ENCODE measurements around the gene KIF3A. TPM values are rescaled to one million over a fixed set of nuclear protein-coding genes. Genes with fewer than 3 reads are reported as not detected.

The KIF3A gene
- total RNA-seq, 1 donor = 13.0 TPM

DNA sequence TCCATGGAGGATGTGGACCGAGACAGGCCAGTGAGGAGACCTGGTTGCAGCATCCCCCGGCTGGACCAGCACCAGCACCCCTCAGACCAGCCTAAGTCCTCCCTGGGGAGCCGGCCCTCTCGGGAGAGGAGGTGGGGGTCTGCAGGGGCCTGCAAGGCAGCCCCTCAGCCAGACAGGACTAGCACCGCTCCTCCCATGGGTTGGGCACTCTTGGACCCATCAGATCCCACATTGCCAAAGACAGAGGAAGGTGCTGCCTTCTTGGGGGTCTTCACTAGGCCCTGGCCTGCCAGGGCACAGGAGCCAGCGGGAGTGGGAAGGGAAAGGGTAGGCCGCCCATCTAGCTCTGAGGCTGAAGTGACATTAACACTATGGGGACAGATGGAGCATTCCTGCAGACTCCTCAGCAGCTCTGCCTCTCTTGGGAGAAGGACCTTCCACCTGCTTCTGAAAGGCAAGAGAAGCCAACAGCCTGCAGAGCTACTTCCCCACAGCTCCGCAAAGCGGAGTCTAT is 72.6 kb downstream of the KIF3A start:
- TF ChIP-seq, protein P1, sequence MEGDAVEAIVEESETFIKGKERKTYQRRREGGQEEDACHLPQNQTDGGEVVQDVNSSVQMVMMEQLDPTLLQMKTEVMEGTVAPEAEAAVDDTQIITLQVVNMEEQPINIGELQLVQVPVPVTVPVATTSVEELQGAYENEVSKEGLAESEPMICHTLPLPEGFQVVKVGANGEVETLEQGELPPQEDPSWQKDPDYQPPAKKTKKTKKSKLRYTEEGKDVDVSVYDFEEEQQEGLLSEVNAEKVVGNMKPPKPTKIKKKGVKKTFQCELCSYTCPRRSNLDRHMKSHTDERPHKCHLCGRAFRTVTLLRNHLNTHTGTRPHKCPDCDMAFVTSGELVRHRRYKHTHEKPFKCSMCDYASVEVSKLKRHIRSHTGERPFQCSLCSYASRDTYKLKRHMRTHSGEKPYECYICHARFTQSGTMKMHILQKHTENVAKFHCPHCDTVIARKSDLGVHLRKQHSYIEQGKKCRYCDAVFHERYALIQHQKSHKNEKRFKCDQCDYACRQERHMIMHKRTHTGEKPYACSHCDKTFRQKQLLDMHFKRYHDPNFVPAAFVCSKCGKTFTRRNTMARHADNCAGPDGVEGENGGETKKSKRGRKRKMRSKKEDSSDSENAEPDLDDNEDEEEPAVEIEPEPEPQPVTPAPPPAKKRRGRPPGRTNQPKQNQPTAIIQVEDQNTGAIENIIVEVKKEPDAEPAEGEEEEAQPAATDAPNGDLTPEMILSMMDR (IDR thresholded peaks at IDR 0.05; ENCODE audit: insufficient read depth, low read depth, low read length) = no peak
- H3K4me3 ChIP-seq (ENCODE audit: low read depth, low read length) = no peak overlapping the region
- no peak for DNase-seq (ENCODE audit: low read depth)

DNA sequence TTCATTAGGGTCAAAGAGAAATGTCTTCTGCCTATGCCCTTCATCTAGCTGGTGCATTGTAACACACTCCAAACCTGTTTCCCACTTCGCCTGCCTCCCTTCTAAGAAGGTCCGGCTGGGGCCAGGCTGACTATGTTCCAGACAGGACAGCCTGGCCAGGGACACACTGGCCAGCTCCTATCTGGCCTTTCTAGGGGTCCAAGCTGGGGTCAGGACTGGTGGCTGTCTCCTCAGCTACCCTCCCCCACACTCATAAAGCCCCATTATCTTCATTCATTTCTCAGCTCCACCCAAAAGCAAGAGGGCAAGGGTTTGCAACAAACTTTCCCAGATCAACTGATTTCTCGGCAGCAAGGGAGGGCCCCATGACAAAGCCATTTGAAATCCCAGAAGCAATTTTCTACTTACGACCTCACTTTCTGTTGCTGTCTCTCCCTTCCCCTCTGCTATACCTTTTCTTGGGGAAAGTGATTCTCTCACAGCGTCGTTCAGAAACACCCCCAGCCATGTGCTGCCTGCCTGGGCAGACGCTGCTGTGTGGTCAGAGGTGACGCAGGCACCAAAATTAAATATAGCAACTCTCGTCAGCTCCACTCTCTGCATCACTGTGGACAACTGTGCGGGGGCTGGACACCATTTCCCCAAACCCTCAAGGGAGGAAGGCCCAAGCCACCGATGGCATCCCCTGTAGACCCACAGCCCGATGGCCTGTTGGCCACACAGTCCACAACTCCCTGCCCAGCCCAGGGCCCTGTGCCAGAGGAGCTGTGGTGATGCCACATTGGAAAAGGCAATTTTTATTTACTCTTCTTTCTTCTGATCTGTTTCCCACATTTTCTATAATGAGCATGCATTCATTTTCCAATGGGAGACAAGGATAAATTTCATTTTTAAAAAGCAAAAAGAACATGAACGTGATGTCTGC is 73.3 kb downstream of the KIF3A start:
- no peak overlapping the region for H3K4me3 ChIP-seq (ENCODE audit: low read depth, low read length)
- peak; percentile 28 for DNase-seq (ENCODE audit: low read depth)
- TF ChIP-seq, protein P1 (IDR thresholded peaks at IDR 0.05; ENCODE audit: insufficient read depth, low read depth, low read length) = no peak

DNA sequence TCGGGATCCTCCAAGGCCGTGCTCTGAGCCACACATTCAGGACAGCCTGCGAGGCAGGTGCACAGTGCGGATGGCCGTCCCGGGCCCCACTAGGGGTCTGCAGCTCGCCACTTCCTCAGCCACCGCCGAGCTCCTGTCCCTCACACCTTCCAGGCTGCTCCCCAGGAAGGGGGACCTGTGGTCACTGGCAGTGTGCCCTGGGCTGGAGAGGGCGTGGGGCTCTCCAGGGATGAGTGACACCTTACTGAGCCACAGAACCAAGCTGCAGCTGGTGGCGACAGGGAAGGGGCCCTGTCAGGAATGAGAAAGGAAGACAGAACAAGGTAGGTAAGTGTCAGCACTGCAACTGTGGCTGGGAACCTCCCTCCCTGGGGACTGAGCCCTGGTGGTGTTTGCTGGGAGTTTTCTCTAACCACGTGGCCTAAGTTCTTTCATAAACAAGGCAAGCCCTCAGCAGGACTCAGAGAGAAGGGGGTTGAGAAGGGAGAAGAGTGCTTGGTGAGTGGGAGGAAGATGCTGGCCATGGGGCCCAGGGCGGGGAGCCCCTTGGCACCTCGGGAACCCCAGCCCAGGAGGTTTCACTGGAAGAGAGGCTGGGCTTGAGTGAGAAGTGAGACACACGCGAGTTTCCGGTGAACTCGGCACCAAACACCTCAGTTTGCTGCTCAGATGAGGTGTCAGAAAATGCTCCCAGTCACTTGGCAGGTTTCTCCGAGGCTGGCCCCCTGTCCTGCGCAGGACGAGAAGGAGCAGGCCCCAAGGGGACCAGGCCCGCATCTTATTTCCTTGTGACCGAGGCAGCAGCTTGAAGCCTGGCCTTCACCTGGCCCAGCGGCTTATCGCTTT is 74.2 kb downstream of the KIF3A start:
- TF ChIP-seq, protein P1 (IDR thresholded peaks at IDR 0.05; ENCODE audit: insufficient read depth, low read depth, low read length) = peak; percentile 12
- peak; percentile 31 for DNase-seq (ENCODE audit: low read depth)
- H3K4me3 ChIP-seq (ENCODE audit: low read depth, low read length) = no peak overlapping the region

- TF ChIP-seq, protein P1 (IDR thresholded peaks at IDR 0.05; ENCODE audit: insufficient read depth, low read depth, low read length) = no peak
- no peak overlapping the region for H3K4me3 ChIP-seq (ENCODE audit: low read depth, low read length)
- no peak for DNase-seq (ENCODE audit: low read depth)
Measured at GRCh38 chr5:132662004-132662401, 75.3 kb downstream of the KIF3A start.

DNA sequence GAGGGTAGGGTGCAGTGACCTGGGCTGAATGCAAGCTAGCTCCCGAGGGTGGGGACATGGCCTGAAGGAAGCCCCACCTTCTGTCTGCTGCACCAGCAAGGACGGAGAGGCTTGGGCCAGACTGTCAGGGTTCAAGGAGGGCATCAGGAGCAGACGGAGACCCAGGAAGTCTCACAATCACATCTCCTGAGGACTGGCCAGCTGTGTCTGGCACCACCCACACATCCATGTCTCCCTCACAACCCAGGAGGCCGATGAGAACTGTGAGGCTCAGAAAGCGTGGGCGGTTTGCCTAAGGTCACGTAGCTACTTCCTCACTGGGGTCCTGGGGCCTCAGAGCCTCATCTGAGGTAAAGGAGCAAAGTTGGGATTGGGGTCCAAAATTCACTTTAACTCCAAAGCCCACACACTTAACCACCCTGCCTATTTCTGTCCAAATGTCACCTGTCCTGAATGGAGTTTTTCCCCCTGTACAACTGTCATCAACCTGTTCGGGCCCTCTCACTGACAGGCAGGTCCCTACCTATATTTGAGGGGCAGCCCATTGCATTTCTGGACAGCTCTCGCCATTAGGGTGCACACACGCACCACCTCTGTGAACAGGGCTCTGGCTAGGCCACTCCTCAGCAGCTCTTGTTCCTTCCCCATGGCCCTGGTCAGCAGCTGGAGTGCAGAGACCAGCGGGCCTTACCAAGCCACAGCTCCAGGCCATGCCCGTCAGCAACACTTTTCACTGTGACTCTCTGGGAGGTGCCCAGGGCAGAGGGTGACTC is 75.9 kb downstream of the KIF3A start:
- H3K4me3 ChIP-seq (ENCODE audit: low read depth, low read length) = no peak overlapping the region
- TF ChIP-seq, protein P1 (IDR thresholded peaks at IDR 0.05; ENCODE audit: insufficient read depth, low read depth, low read length) = no peak
- no peak for DNase-seq (ENCODE audit: low read depth)
